ENCODE data around the gene CISD1. TPM values are rescaled to one million over a fixed set of nuclear protein-coding genes. Genes with fewer than 3 reads are reported as not detected.

Gene CISD1
- total and polyA plus RNA-seq, 8 donors = 3.2 to 18.1 (median 11.1) TPM

DNA sequence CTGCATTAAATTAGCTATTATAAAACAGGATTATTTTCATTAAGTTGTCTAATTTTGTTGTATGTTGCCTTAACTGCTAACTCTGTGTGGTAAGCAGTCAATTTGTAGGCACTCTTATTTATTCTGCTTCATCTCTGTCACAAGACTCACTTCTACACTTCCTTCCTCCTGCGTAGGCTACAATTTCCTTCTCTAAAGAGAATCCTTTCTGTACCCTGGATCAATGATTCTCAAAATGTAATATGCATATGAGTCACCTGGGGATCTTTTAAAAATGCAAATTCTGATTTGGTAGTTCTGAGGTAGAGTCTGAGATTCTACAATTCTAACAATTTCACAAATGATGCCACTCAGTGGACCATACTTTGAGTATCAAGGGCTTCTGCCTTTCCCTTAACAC, 61.5 kb downstream of the CISD1 start:
- Histone ChIP-seq H3K9me3 (no peaks in the 10 kb centered on the region), H3K36me3 (no peaks in the 10 kb centered on the region), H3K4me3 (no peak overlapping the region), H3K4me1 (no peaks in the 10 kb centered on the region), H3K27me3 (no peaks in the 10 kb centered on the region), H3K27ac (no peak overlapping the region)
- TF ChIP-seq, protein P1, sequence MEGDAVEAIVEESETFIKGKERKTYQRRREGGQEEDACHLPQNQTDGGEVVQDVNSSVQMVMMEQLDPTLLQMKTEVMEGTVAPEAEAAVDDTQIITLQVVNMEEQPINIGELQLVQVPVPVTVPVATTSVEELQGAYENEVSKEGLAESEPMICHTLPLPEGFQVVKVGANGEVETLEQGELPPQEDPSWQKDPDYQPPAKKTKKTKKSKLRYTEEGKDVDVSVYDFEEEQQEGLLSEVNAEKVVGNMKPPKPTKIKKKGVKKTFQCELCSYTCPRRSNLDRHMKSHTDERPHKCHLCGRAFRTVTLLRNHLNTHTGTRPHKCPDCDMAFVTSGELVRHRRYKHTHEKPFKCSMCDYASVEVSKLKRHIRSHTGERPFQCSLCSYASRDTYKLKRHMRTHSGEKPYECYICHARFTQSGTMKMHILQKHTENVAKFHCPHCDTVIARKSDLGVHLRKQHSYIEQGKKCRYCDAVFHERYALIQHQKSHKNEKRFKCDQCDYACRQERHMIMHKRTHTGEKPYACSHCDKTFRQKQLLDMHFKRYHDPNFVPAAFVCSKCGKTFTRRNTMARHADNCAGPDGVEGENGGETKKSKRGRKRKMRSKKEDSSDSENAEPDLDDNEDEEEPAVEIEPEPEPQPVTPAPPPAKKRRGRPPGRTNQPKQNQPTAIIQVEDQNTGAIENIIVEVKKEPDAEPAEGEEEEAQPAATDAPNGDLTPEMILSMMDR (IDR thresholded peaks at IDR 0.05) = no peak
- intact Hi-C loops (cut with DNase I) = no loop called here
- DNase-seq (no peak), ATAC-seq (no peak), FAIRE-seq (no peak)
- 79 to 85% methylated on average over 1 of the region's 1 CpG for WGBS, 2 donors

DNA sequence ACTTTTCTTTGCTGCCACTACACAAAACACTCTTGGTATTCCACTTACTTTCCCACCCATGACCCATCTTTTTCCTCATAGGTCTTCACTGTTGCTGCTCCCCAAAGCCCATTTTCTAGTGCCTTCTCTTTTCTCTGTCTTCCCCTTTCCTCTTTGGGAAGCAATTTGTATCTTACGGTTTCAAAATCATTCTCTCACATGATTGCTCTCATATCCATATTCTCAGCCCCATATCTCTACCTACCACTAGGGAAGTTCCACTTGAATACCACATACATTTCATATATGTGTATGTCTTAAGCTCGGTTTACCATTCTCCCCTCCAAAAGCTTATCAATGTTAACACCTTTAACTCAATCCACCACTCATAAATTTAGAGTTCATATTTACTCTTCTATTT, 62.7 kb downstream of the CISD1 start:
- DNase-seq (no peak), FAIRE-seq (no peak), ATAC-seq (no peak)
- intact Hi-C loops (cut with DNase I) = no loop called here
- no peak overlapping the region for H3K4me3 ChIP-seq
- peaks cover 0 to 7% (median 7%) of the 10 kb centered on the region in 3 donors for H3K4me1 ChIP-seq
- TF ChIP-seq, protein P1 (IDR thresholded peaks at IDR 0.05) = no peak
- no peak overlapping the region for H3K27ac ChIP-seq
- H3K9me3 ChIP-seq = no peaks in the 10 kb centered on the region
- no peaks in the 10 kb centered on the region for H3K27me3 ChIP-seq
- H3K36me3 ChIP-seq = no peaks in the 10 kb centered on the region
- WGBS, 2 donors = 74 to 82% methylated on average over 2 of the region's 2 CpGs

DNA sequence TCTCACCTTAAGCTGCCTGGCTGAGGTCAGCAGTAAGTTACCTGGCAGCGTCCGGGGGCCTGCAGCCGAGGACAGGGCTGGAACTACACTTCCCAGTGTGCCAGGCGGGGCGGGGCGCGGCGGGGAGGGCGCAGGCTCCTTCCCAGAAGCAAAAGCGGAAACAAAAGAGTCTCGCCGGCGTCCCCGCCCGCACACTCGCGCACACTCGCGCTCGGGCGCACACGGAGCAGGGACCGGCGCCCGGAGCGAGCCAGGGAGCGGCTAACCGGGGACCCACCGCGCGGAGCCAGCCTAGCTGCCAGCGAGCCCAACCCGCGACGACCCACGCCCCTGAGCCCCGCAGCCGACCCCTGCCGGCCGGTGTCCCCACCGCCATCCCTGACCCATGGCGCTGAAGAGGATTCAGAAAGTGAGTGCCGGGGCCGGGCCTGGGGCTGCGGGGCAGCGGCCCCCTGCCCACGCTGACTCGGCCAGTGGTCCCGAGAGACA, 65.9 kb downstream of the CISD1 start, which contains the start of gene UBE2D1:
Gene UBE2D1, plus strand, starts transcription at position 190 of the 489 bp plus-strand sequence. Its CDS starts 196 bp downstream, at position 386.
- TF ChIP-seq, protein P1 (IDR thresholded peaks at IDR 0.05) = peak in 1 of 4 donors; percentile 12
- FAIRE-seq (no peak), DNase-seq (peak; percentile 90 to 96 (median 92)), ATAC-seq (peak; percentile 98 to 99 (median 98))
- H3K36me3 ChIP-seq = no peaks in the 10 kb centered on the region
- 0% methylated on average over 35 to 49 of the region's 49 CpGs for WGBS, 2 donors
- H3K4me3 ChIP-seq = peak within 1 kb of the TSS; percentile 80 to 99 (median 86)
- no peaks in the 10 kb centered on the region for H3K27me3 ChIP-seq
- H3K9me3 ChIP-seq = no peaks in the 10 kb centered on the region
- H3K27ac ChIP-seq = peak within 1 kb of the TSS; percentile 40 to 72 (median 55)
- intact Hi-C loops (cut with DNase I) = no loop called here
- H3K4me1 ChIP-seq = peaks cover 0 to 13% (median 10%) of the 10 kb centered on the region in 3 donors

DNA sequence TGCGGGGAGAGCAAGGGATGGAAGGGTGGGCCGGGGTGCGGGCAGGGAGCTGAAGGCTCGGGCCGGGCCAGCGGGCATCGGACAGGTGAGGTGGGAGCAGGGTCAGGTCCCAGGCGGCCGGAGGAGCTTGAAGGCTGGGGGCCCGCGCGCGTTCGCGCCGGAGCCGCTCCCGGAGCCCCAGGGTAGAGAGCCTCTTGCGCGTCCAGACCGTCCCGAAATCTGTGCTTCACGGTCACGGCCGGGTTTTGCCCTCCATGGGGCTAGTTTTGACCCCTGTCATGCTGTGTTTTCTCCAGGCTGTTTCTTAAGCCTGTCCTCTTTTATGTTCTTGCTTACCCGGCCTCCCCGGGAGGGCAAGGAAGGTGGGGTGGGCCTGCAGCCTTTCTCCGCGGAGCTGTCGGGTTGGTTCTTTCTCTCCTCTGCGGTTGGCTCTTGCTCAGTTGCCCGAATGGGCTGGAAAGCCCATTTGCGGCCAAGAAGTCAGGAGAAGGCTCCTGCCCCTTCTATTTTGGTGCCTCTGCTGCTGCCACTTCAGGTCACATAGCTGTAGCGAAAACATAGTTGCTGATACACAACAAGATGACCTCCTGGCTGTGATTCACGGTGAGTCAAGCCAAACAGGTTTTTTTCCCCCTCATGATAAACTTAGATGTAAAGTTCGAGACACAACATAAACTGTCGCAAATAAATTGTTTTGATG, 66.5 kb downstream of the CISD1 start:
- peak in 5 of 6 donors; percentile 14 to 72 (median 28) for DNase-seq

More for the DNA sequence above, 66.5 kb downstream of the CISD1 start:
- H3K36me3 ChIP-seq = no peaks in the 10 kb centered on the region
- H3K4me1 ChIP-seq = peaks cover 0 to 16% (median 13%) of the 10 kb centered on the region in 3 donors
- H3K9me3 ChIP-seq = no peaks in the 10 kb centered on the region
- 1 to 2% methylated on average over 22 to 37 of the region's 37 CpGs for WGBS, 2 donors
- intact Hi-C loops (cut with DNase I) = no loop called here
- peak overlapping the region; percentile 80 to 99 (median 86) for H3K4me3 ChIP-seq
- ATAC-seq (peak; percentile 62 to 80 (median 73)), FAIRE-seq (no peak)
- peak overlapping the region; percentile 40 to 72 (median 55) for H3K27ac ChIP-seq
- TF ChIP-seq, protein P1 (IDR thresholded peaks at IDR 0.05) = no peak
- no peaks in the 10 kb centered on the region for H3K27me3 ChIP-seq
